CD4-positive, alpha-beta T cell treated with Interleukin-21 for 1 hour (primary cell): ENCODE data around the gene EZR.
A peak's percentile ranks its signal among the peaks of the same experiment; 100 is the strongest.
"Not testable (repeated sequence)": the region's sequence is repeated elsewhere in the genome, so short reads cannot be mapped to it uniquely, and the experiment has no call there.

Experiments used
- DNase-seq: peaks from one replicate; pipeline ENCODE4 v3.0.0-alpha.2; 2020

The EZR gene

DNA sequence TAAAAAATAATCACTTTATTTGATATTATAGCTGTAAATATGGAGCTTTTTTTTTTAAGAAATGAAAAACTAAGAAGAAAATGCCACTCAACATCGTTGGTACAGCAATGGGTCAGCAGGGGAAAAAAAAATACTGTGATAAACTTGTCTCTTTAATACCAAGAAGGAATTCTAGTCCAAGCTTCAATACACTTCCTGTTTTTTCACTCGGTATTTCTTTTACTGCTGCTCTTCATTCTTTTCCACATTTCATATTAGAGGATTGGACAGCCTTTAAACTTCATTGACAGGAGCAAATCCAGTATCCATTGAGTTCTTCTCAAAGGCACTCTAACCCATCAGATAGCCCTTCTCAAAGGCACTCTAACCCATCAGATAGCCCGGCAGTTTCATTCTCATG, 22.2 kb upstream of the EZR start:
- no peak for DNase-seq

DNA sequence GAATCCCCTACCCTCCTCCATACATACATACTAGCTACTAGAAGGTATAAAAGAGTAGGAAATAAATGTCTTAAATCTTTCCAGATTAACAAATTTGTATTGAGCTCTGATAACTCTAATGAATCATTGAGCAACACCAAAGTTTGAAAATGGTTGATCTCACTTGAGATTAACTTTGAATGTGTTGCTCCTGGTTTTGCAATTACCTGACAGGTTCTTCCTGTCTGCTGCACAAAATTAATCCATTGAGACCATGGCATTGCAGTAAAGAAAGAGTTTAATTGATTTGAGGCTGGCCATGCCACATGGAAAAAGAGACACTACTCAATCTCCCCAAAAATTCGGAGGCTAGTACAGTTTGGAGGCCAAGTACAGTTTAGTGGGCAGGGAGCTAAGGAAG, 21.3 kb upstream of the EZR start:
- no peak for DNase-seq

DNA sequence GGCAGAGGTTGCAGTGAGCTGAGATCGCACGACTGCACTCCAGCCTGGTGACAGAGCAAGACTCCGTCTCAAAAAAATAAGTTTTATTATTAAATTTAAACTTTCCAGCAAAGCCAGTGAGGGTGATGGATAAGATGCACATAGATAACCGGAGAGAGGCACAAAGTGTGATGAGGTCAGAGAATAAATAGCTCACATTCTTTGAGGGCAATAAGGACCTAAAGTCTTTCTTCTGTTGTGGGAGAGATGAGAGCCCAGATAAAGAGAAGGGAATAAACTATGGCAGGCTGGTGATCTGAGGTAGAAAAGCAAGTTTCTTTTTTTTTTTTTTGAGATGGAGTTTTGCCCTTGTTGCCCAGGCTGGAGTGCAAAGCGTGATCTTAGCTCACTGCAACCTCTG, 20.6 kb upstream of the EZR start:
- no peak for DNase-seq

DNA sequence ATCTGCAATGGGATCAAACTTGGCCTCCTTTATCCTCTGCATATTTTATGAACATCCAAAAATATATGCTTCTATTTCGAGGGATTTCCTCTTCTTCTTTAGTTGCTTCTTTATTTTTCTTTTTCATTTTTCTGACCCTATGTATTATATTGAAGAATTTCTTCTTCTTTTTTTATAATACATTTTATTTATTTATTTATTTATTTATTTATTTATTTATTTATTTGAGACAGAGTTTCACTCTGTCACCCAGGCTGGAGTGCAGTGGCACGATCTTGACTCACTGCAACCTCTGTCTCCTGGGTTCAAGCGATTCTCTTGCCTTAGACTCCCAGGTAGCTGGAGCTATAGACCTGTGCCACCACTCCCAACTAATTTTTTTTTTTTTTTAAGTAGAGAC, 19.6 kb upstream of the EZR start:
- not testable (repeated sequence) for DNase-seq

DNA sequence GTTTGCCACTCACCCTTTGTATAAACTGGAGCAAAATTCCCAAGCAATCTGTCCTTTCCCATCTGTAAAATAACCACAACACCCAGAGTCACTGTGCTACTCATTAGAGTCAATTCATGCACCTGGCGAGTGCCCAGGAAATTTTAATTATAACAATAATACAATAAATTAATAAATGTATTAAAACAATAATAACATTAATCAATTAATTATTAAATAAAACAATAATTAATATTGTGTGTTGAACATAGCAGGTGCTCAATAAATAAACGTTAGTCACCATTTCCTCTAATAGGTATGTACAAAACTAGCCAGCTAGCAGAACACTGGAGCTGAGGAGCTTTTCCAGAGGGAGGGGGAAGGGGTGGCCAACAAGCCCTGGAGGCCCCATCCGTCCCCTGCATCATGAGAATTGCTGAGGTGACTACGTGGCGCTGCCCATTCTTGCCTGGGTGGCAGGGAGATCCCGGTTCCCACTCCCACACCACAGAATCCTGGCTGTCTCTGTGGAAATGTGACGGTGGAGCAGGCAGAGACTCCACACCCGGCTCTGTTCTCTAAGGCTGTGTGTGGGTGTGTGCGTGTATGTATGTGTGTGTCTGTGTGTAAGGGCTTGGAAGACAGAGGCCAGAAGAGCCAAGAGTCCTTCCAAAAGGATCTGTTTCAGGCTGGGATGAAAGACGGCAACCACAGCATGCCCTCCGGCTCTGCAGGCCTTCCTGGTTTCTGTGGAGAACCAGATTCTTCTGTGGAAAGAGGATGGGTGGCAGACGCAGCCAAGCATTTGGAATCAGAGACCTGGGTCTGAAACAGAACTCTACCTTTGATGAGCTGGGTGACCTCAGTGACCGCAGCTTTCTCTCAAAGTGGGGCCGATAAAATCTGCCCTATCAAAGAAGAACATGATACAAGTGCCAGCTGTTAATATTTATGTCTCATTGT, 18.8 kb upstream of the EZR start:
- DNase-seq = no peak

DNA sequence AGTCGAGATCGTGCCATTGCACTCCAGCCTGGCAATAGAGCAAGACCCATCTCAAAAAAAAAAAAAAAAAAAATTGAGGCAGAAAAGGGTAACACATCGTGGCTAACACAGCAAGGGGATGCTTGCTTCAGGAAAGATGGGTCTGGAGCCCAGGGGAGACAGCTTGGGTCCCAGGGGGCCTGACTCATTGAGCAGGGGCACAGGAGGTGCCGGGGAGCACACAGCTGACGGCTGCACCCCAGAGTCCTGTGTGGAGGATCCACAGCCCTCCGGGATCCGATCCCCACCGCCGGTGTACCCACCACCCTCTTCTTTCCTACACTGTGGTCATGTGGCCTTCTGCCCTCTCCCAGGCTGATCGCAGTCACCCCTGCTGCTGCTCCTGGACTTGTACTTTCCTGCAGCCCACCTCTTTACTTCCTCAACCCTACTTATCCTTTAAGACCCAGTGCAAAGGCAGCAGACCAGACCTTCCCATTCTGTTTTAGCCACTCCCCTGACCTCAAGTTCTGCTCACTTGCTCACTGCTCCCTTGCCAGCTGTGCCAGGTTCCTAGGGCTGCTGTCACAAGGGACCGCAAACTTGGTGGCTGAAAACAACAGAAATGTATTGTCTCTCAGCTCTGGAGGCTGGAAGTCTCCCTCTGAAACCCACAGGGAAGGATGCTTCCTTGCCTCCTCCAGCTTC, 17.6 kb upstream of the EZR start:
- DNase-seq = no peak

DNA sequence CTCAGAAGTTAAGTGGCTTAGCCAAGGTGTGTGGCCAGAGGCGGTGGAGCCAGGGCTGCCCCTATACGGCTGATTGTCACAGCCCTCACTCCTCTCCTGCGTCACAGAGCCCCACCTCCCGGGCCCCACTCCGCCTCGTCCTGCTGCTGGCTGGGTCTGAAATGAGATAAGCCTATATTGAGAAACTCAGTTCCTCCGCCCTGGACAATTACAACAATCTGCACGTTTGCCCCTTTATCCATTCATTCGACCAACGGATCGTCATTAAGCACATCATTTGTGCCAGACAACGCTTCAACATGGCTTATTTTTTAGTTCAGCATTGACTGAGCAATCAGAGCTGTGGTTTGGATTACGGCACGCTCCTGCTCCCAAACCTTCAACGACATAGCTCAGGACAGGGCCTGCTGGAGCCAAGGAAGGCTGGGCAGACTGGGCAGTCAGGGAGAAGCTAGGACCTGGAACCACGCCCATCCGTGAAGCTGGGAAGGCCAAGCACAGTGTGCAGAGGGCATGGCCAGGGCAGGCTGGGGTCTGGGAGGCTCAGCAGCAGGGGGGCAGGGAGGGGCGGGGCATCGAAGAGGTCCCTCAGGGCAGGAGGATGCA, 16.6 kb upstream of the EZR start:
- no peak for DNase-seq

DNA sequence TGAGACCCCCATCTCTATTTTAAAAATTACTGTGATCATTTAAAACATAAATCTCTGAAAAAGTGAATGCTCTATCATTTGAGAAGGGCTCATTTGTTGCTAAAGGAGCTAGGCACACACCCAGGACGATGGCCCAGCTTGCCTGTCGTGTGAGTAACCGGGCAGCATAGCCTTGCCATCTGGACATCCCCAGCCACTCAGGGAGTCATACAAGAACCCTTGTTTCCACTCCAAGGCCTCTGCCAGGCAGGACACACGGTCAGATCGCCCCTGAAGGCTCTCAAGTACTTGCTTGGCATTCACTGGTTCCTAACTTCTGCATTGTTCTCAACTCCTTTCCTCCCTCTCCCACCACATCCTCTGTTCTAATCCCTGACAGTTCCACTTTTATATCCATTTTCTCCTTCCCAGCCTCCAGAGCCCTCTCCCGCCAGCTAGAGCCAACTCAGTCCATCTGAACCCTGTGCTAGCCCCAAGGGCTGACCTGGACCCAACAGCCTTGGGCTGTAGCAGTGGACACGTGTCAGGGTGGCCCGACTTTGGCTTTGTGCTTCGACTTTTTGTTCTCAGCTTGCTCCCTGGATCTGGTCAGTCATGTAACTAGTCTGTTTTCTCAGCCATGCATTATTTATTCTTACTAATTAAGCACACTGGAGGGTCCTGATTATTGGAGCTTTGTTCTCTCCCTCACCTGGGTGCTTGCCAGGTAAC, 15.7 kb upstream of the EZR start:
- DNase-seq = no peak

DNA sequence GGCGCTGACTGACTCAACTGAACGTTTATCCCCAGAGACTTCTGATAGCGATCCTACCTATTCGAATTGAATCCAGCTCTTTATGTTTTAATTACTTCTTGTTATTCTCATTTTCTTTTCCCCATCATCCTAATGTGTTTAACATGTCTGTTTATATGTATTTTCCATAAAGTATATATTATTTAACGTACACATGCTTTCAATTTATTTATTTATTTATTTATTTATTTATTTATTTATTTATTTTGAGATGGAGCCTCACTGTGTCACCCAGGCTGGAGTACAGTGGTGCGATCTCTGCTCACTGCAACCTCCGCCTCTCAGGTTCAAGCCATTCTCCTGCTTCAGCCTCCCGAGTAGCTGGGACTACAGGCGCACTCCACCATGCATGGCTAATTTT, 13.6 kb upstream of the EZR start:
- not testable (repeated sequence) for DNase-seq

DNA sequence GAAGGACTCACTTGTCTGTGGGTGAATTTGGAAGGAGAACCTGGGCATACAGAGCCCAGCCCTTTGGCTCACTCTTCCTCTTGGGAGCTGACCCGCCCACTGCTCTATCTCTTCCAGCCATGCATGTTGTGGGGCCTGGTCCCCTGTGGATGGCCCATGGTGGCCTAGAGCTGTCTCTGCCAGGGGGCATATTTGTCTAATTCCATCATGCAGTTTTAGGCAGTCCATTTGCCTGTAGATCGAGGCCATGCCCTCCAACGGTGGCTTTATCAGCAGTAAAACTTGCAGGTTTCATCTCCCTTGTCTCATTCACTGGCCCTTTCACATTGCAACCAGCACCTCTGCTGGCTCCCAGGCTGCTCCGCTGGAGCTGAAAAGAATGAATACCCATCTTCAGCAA, 12.9 kb upstream of the EZR start:
- no peak for DNase-seq

DNA sequence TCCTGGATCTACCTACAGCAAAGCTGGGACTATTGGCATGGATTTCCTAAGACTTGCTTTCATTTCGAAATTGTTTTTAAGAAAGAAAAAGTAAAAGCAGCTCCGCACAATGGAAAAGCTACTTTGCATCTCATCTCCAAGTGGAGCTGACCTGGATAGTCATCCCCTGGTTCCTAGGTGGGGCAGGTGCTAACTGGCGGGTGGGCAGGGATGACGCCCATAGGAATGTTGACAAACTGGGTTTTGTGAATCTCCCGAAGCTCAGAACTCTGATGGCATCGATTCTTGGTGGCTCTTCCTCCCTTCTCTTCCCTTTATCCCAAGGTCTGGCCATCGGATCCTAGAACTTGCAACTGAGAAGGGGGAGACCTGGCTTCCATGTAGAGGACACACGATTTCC, 12.4 kb upstream of the EZR start:
- no peak for DNase-seq

DNA sequence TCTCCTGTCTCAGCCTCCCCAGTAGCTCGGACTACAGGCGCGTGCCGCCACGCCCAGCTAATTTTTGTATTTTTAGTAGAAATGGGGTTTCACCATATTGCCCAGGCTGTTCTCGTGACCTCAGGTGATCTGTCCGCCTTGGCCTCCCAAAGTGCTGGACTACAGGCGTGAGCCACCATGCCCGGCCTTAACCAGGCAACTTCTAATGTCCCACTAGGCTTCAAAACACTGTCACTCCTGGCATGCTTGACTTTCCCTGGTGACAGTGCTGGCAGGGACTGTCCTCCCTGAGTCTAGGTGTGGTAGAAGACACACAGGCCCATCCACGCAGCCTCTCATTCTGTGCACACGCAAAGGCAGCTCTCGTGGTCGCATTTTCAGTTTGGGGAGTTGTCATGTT, 11.6 kb upstream of the EZR start:
- DNase-seq = no peak

DNA sequence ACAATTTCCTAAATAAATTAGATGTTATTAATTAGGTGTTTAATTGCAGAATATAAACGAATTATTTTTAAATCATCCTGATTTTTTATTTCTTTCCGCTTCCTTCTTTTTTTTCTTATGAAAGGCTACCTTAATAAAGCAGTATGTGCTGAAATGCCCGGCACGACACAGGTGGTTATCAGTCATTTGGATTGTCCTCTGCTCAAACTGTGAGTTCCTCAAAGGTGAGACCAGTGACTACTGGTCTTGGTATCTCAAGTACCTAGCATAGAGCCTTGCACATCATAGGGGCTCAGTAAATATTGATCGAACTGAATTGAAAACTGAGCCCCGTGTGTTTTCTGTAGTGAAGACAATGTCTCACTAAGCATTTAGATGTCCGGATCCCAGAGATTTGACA, 9.6 kb upstream of the EZR start:
- no peak for DNase-seq

DNA sequence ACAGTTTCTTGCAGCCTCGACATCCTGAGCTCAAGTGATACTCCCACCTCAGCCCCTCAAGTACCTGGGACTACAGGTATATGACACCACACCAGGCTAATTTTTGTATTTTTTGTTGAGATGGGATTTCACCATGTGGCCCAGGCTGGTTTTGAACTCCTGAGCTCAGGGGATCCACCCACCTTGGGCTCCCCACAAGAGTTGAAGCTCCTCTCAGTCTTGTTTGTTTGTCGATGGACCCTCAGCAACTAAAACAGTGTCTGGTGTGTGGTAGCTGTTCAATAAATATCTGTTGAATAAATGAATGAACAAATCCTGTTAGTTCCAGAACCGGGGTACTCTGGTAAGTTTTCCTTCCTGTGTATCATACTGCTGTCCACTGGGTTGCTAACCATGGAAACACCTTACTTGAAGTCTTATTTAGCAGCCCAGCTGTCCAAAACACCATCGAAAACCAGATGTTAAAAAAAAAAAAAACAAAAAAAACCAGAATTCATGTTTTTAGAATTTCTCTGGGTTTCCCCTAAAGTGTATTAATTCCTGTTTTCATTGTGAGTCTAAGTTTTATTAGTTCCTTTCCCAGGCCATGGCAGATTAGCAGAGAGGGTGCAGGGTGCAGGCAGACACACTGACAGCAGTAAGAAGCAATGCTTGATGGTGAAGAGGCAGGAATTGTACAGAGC, 7.8 kb upstream of the EZR start:
- DNase-seq = no peak

DNA sequence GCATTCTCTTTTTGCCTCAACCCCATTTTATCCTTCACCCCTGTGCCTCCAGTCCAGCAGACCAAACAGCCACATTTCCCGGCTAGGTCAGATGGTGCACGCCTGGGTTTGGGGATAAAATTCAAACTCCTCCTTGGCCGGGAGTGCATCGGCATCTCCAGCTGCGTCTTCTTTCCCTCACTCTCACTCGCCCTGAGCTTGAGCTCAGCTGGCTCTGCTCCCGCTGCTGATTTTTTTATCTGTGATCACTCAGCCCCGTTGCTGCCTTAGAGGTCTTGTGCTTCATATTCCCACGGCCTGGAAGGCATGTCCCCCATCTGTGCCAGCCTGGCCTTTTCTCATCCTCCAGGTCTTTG, 6.8 kb upstream of the EZR start:
- DNase-seq = no peak

DNA sequence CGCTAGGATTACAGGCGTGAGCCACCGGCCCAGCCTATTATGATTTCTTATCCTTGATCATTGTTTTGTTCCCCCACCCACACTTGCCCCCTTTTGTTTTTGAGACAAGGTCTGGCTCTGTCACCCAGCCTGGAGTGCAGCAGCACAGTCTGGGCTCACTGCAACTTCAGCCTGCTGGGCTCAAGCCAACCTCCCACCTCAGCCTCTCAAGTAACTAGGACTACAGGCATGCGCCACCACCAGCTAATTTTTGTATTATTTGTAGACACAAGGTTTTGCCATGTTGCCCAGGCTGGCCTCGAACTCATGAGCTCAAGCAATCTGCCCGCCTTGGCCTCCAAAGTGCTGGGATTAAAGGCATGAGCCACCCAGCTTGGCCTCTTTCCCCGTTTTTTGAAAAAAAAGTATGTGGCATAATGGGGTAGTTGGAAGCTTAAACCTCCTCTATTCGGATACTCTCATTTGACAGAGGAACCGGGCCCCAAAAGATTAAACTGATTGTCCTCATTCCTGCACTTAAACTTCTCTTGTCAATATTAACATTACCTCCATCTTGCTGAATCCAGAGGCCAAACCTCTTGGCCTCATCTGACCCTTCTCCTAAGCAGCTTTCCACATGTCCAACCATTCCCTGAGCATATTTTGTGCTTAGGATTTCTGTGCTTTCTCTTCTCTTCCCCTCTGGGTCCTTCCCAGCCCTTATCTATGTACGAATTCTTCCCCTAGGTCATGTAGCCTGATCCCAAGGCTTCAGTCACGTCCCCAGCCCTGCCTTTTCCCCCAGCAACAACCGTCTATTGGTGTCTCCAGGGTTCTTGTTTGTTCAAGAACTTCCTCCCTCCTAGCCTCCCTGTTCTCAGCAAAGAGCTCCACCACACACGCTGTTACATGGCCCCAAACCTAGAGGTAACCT, 6.1 kb upstream of the EZR start:
- no peak for DNase-seq

DNA sequence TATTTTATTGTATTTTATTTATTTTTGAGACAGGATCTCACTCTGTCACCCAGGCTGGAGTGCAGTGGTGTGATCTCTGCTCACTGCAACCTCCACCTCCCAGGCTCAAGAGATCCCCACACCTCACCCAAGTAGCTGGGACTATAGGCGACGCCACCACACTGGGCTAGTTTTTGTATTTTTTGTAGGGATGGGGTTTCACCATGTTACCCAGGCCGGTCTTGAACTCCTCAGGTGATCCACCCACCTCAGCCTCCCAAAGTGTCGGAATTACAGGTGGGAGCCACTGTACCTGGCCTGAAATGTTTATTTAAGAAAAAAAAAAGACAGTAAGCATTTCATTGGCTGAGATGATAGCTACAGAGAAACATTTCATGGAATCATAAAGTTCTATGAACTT, 4.4 kb upstream of the EZR start:
- DNase-seq = not testable (repeated sequence)

DNA sequence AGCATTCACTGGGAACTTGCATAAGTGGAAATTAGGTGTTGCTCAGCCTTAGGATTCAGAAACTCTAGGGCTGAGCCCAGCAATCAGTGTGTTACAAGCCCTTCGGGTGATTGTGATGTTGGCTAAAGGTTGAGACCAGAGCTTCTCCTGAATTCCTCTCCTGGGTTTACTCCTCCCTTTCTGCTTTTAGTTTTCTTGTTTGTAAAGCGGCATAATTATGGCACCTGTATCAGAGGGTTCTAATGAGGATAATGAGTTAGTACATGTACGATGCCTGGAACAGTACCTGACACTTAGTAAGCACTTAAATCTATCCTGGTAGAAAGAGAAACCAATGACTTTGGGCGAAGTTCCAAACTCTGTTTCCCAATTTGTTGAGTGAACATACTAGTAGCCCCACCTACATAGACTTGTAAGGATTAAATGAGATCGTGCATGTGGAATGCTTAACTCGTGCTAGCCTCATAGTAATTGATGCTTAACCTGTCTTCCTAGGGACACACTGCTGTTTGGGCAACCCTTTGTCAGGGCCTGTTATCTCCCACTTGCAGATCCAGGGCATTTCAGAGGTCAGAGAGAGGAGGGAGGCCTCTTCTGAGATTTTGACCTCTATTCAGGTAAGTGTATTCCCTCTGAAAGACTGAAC, 932 bp upstream of the EZR start:
- DNase-seq = peak; percentile 17

DNA sequence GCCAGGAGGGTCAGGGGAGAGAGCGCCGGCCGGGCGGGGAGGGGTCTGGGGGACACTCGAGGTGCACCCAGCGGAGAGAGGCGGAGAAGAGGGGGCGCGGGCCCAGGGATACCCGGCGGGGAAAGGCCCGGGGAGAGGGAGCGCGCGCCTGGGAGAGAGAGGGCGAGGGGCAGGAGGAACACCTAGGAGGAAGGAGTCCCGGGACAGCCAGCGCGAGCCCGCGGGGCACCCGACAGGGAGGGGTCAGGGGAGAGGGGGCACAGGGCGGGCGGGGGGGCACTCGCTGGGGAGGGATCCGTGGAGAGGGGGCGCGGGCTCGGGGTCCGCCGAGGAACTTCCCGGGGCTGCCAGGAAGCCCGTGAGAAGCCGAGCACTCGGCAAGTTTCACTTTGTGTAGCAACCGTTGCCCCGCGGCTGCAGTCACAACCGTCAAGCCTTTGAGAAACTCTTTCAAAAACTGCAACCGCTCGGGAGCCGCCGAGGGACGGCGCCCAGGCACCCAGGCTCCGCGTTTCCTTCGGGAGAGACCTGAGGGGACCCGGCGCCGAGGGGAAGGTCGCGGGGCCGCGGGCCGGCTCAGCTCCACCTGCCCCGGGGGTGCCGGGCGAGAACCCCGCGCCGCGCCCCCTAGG, 471 bp downstream of the EZR start:
- peak; percentile 77 for DNase-seq

DNA sequence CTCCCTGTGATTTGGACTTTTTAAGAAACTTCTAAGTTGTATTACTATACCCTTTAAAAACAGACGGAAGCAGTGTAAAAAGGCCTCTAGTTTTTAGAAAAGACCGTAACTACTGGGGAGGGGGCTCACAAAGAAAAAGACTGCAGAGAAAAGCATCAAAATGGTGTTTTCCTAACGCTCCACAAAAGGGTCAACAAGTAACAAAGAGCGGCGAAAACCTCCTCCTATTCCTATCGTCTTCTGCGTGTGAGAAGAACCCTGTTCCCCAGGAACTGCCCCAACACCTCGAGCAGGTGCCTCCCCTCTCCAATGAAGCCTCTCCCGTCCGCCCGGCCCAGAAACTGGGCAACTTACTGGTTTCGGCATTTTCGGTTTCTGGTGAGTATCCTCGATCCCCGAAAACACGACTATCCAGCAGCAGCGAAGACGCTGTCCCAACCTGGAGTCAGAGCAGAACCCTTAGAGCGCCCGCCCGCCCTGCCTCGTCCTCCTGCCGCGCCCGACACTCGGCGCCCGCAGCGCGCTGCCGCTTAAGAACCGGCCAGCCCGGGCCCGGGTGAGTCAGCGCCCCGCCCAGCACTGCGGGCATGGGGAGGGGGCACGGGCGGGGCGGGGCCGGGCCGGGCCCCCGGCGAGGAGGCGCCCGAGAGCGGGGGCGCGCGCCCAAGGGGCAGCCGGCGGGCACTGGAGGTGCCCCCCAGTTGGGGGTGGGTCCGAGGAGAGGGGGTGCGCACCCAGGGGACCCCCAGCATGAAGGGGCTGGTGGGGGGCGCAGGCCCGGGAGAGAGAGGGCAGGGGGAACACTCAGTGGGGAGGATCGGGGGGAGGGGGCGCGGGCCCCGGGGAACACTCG, 1.2 kb downstream of the EZR start:
- DNase-seq = peak; percentile 86
